Measurements from ENCODE around the gene FGD3. TPM values are rescaled to one million over a fixed set of nuclear protein-coding genes. Genes with fewer than 3 reads are reported as not detected.
A peak's percentile ranks its signal among the peaks of the same experiment; 100 is the strongest.

Gene FGD3
- total RNA-seq, 1 experiment from 2014 or later: 0.65 TPM

- Histone ChIP-seq H3K27me3 (peaks cover 14% of the 10 kb centered on the region; the same call in 1 of the 2 replicates), H3K27ac (no peak overlapping the region), H3K4me1 (peaks cover 5% of the 10 kb centered on the region), H3K4me3 (no peak overlapping the region), H3K36me3 (no peaks in the 10 kb centered on the region), H3K9me3 (replicated peaks) (no peaks in the 10 kb centered on the region)
- no peak for DNase-seq
Observed at GRCh38 chr9:92965061-92965758, 17.9 kb downstream of the FGD3 start.

- Histone ChIP-seq H3K27ac (no peak overlapping the region), H3K4me3 (no peak overlapping the region), H3K36me3 (no peaks in the 10 kb centered on the region), H3K27me3 (peaks cover 14% of the 10 kb centered on the region; the same call in 1 of the 2 replicates), H3K4me1 (peaks cover 5% of the 10 kb centered on the region), H3K9me3 (replicated peaks) (no peaks in the 10 kb centered on the region)
- DNase-seq: peak in 1 of 2 experiments; percentile 43
Observed at GRCh38 chr9:92965759-92966517, 18.6 kb downstream of the FGD3 start.

GRCh38 chr9:92966518-92966800 is 19.1 kb downstream of the FGD3 start:
- no peak overlapping the region for H3K4me3 ChIP-seq
- DNase-seq: no peak
- peaks cover 14% of the 10 kb centered on the region; the same call in 1 of the 2 replicates for H3K27me3 ChIP-seq
- H3K9me3 ChIP-seq (replicated peaks): no peaks in the 10 kb centered on the region
- H3K36me3 ChIP-seq: no peaks in the 10 kb centered on the region
- H3K4me1 ChIP-seq: peaks cover 5% of the 10 kb centered on the region
- H3K27ac ChIP-seq: no peak overlapping the region

GRCh38 chr9:92968081-92968480 is 20.8 kb downstream of the FGD3 start:
- peaks cover 5% of the 10 kb centered on the region for H3K4me1 ChIP-seq
- peaks cover 14% of the 10 kb centered on the region; the same call in 1 of the 2 replicates for H3K27me3 ChIP-seq
- H3K9me3 ChIP-seq (replicated peaks): no peaks in the 10 kb centered on the region
- H3K27ac ChIP-seq: no peak overlapping the region
- DNase-seq: no peak
- H3K4me3 ChIP-seq: no peak overlapping the region
- H3K36me3 ChIP-seq: no peaks in the 10 kb centered on the region

GRCh38 chr9:92969516-92970466 is 22.5 kb downstream of the FGD3 start:
- no peak overlapping the region for H3K4me3 ChIP-seq
- no peaks in the 10 kb centered on the region for H3K36me3 ChIP-seq
- H3K27me3 ChIP-seq: peaks cover 14% of the 10 kb centered on the region; the same call in 1 of the 2 replicates
- H3K9me3 ChIP-seq (replicated peaks): no peaks in the 10 kb centered on the region
- H3K27ac ChIP-seq: no peak overlapping the region
- DNase-seq: no peak
- peaks cover 5% of the 10 kb centered on the region for H3K4me1 ChIP-seq

GRCh38 chr9:92970467-92970923 is 23.2 kb downstream of the FGD3 start:
- no peak for DNase-seq
- no peak overlapping the region for H3K4me3 ChIP-seq
- H3K4me1 ChIP-seq: peaks cover 3% of the 10 kb centered on the region
- H3K27ac ChIP-seq: no peak overlapping the region
- H3K9me3 ChIP-seq (replicated peaks): no peaks in the 10 kb centered on the region
- H3K27me3 ChIP-seq: peaks cover 12% of the 10 kb centered on the region; the same call in 1 of the 2 replicates
- H3K36me3 ChIP-seq: no peaks in the 10 kb centered on the region

GRCh38 chr9:92971121-92971520 is 23.8 kb downstream of the FGD3 start:
- H3K36me3 ChIP-seq: no peaks in the 10 kb centered on the region

GRCh38 chr9:92971776-92972175 is 24.5 kb downstream of the FGD3 start:
- Histone ChIP-seq H3K4me1 (no peaks in the 10 kb centered on the region), H3K27ac (no peak overlapping the region), H3K27me3 (peaks cover 2% of the 10 kb centered on the region; the same call in 1 of the 2 replicates), H3K36me3 (no peaks in the 10 kb centered on the region), H3K9me3 (replicated peaks) (no peaks in the 10 kb centered on the region), H3K4me3 (no peak overlapping the region)
- DNase-seq: no peak

More at GRCh38 chr9:92971121-92971520, 23.8 kb downstream of the FGD3 start:
- Histone ChIP-seq H3K27me3 (peaks cover 6% of the 10 kb centered on the region; the same call in 1 of the 2 replicates), H3K4me1 (no peaks in the 10 kb centered on the region), H3K27ac (no peak overlapping the region), H3K9me3 (replicated peaks) (no peaks in the 10 kb centered on the region), H3K4me3 (no peak overlapping the region)
- DNase-seq: no peak

GRCh38 chr9:92973700-92974099 is 26.4 kb downstream of the FGD3 start:
- Histone ChIP-seq H3K9me3 (replicated peaks) (no peaks in the 10 kb centered on the region), H3K27me3 (peaks cover 2% of the 10 kb centered on the region; the same call in 1 of the 2 replicates), H3K4me3 (no peak overlapping the region), H3K4me1 (no peaks in the 10 kb centered on the region), H3K36me3 (no peaks in the 10 kb centered on the region), H3K27ac (no peak overlapping the region)
- DNase-seq: no peak

GRCh38 chr9:92974161-92974661 is 26.9 kb downstream of the FGD3 start:
- Histone ChIP-seq H3K27me3 (peaks cover under 1% of the 10 kb centered on the region; the same call in 1 of the 2 replicates), H3K27ac (no peak overlapping the region), H3K36me3 (no peaks in the 10 kb centered on the region), H3K4me3 (no peak overlapping the region), H3K4me1 (no peaks in the 10 kb centered on the region), H3K9me3 (replicated peaks) (no peaks in the 10 kb centered on the region)
- DNase-seq: no peak

- H3K36me3 ChIP-seq: no peaks in the 10 kb centered on the region
- H3K4me3 ChIP-seq: no peak overlapping the region
- no peak overlapping the region for H3K27ac ChIP-seq
- no peak for DNase-seq
- H3K9me3 ChIP-seq (replicated peaks): no peaks in the 10 kb centered on the region
- H3K27me3 ChIP-seq: no peaks in the 10 kb centered on the region
- H3K4me1 ChIP-seq: no peaks in the 10 kb centered on the region
Observed at GRCh38 chr9:92974761-92975755, 27.7 kb downstream of the FGD3 start.

GRCh38 chr9:92976431-92976830 is 29.1 kb downstream of the FGD3 start:
- 0 out of 2 replicates have a peak, but pooled peaks cover 1% of the 10 kb centered on the region for H3K9me3 ChIP-seq (replicated peaks)
- DNase-seq: no peak
- no peaks in the 10 kb centered on the region for H3K36me3 ChIP-seq
- no peak overlapping the region for H3K27ac ChIP-seq
- H3K4me1 ChIP-seq: no peaks in the 10 kb centered on the region
- no peaks in the 10 kb centered on the region for H3K27me3 ChIP-seq
- H3K4me3 ChIP-seq: no peak overlapping the region

GRCh38 chr9:92977279-92977678 is 30.0 kb downstream of the FGD3 start:
- 0 out of 2 replicates have a peak, but pooled peaks cover 2% of the 10 kb centered on the region for H3K9me3 ChIP-seq (replicated peaks)
- no peaks in the 10 kb centered on the region for H3K36me3 ChIP-seq
- DNase-seq: no peak
- H3K4me1 ChIP-seq: no peaks in the 10 kb centered on the region
- no peak overlapping the region for H3K27ac ChIP-seq
- no peaks in the 10 kb centered on the region for H3K27me3 ChIP-seq
- H3K4me3 ChIP-seq: no peak overlapping the region
